IMR-90 (cell line): ENCODE data around the gene DENND1A. TPM values are rescaled to one million over a fixed set of nuclear protein-coding genes. Genes with fewer than 3 reads are reported as not detected.

ENCODE experiments used
- ATAC-seq: fragments of 200-7000 bp; cut with Tn5 transposase; 2 replicates; pipeline ENCODE4 v1.9.1; 2020; ENCODE audit warnings: low read depth, mild to moderate bottlenecking, moderate library complexity
- BruUV-seq: library from RNA; stranded (reverse); fragments of 400-500 nt; replicated peaks from 2 replicates; lab custom pipeline; 2021; lab: Mats Ljungman, UMichigan
- CTCF ChIA-PET: fragments of 300-600 bp; formaldehyde crosslinking; extraction: SDS; loops from one replicate; lab custom pipeline; 2021; ENCODE audit warnings: antibody characterized with exemption; lab: Yijun Ruan, JAX
- POLR2A ChIA-PET: fragments of 300-600 bp; sonication (Branson Sonifier 250); formaldehyde crosslinking; loops from one replicate; lab custom pipeline; 2022; ENCODE audit warnings: antibody characterized with exemption; ENCODE audit not compliant: unreplicated experiment; lab: Charles Lee
- DNase-seq: peaks from one replicate; pipeline ENCODE4 v3.0.0; 2013
- H2AFZ ChIP-seq: replicated peaks from 2 replicates; pipeline ENCODE3; 2013; ENCODE audit warnings: low read length, mild to moderate bottlenecking; ENCODE audit not compliant: poor library complexity
- H2AK5ac ChIP-seq: 2 replicates; pipeline ENCODE4 v1.6.1; 2013; ENCODE audit warnings: low read depth, low read length, inconsistent platforms
- H2AK9ac ChIP-seq: replicated peaks from 2 replicates; pipeline ENCODE3; 2013; ENCODE audit warnings: mild to moderate bottlenecking, low read depth, low read length, moderate library complexity; ENCODE audit not compliant: poor library complexity
- H2BK120ac ChIP-seq: 2 replicates; pipeline ENCODE4 v1.6.1; 2013; ENCODE audit warnings: low read depth, low read length, inconsistent platforms
- H2BK15ac ChIP-seq: 3 replicates; pipeline ENCODE4 v1.6.1; 2013; ENCODE audit warnings: low read depth, low read length, inconsistent platforms
- H2BK20ac ChIP-seq: 2 replicates; pipeline ENCODE4 v1.6.1; 2013; ENCODE audit warnings: low read depth, mild to moderate bottlenecking, inconsistent platforms, low read length, moderate library complexity
- H2BK5ac ChIP-seq: 2 replicates; pipeline ENCODE4 v1.6.1; 2013; ENCODE audit warnings: mild to moderate bottlenecking, low read depth, low read length, inconsistent platforms; ENCODE audit not compliant: poor library complexity, severe bottlenecking
- H3K14ac ChIP-seq: replicated peaks from 2 replicates; pipeline ENCODE4 v1.6.1; 2013; ENCODE audit warnings: low read depth, low read length, inconsistent platforms
- H3K18ac ChIP-seq: 2 replicates; pipeline ENCODE4 v1.6.1; 2013; ENCODE audit warnings: low read depth, low read length, control low read depth
- H3K23ac ChIP-seq: 2 replicates; pipeline ENCODE4 v1.6.1; 2013; ENCODE audit warnings: low read depth, low read length, inconsistent platforms
- H3K27ac ChIP-seq: 2 replicates; pipeline ENCODE4 v1.5.1; 2013; ENCODE audit warnings: mild to moderate bottlenecking, control low read depth, low read length; ENCODE audit not compliant: insufficient read depth
- H3K27me3 ChIP-seq: 2 replicates; pipeline ENCODE4 v1.6.1; 2013; ENCODE audit warnings: low read length; ENCODE audit not compliant: control insufficient read depth, insufficient read depth
- H3K36me3 ChIP-seq: 2 replicates; pipeline ENCODE4 v1.6.1; 2013; ENCODE audit warnings: low read length, mixed read lengths; ENCODE audit not compliant: control insufficient read depth, insufficient read depth
- H3K4ac ChIP-seq: 2 replicates; pipeline ENCODE4 v1.6.1; 2013; ENCODE audit warnings: low read depth, low read length, inconsistent platforms
- H3K4me1 ChIP-seq: 2 replicates; pipeline ENCODE4 v1.6.1; 2013; ENCODE audit warnings: low read length, mixed read lengths; ENCODE audit not compliant: control insufficient read depth, insufficient read depth
- H3K4me2 ChIP-seq: 2 replicates; pipeline ENCODE4 v1.6.1; 2013; ENCODE audit warnings: low read depth, mild to moderate bottlenecking, control low read depth, low read length, moderate library complexity
- H3K4me3 ChIP-seq: 2 replicates; pipeline ENCODE4 v1.5.1; 2013; ENCODE audit warnings: low read depth, mild to moderate bottlenecking, control low read depth, low read length, moderate library complexity; ENCODE audit not compliant: insufficient read depth
- H3K56ac ChIP-seq: 2 replicates; pipeline ENCODE4 v1.6.1; 2013; ENCODE audit warnings: low read length, inconsistent platforms; ENCODE audit not compliant: insufficient read depth; ENCODE audit errors: extremely low read depth
- H3K79me1 ChIP-seq, 2 experiments: 2 replicates each; pipeline ENCODE4 v1.6.1; 2013; ENCODE audit warnings: low read length in 2 of 2, inconsistent platforms in 1 of 2, low read depth in 1 of 2
- H3K9ac ChIP-seq: 2 replicates; pipeline ENCODE4 v1.6.1; 2013; ENCODE audit warnings: low read depth, low read length, control low read depth
- H3K9me1 ChIP-seq: 2 replicates; pipeline ENCODE4 v1.6.1; 2013; ENCODE audit warnings: low read length, inconsistent platforms; ENCODE audit not compliant: insufficient read depth
- H3K9me3 ChIP-seq: 2 replicates; pipeline ENCODE4 v1.6.1; 2013; ENCODE audit warnings: low read length; ENCODE audit not compliant: control insufficient read depth, insufficient read depth
- H4K20me1 ChIP-seq: 2 replicates; pipeline ENCODE4 v1.6.1; 2013; ENCODE audit warnings: low read length, inconsistent platforms; ENCODE audit not compliant: insufficient read depth
- H4K5ac ChIP-seq: 2 replicates; pipeline ENCODE4 v1.6.1; 2013; ENCODE audit warnings: mild to moderate bottlenecking, low read depth, low read length, control low read depth
- H4K8ac ChIP-seq, 2 experiments: 2 replicates each; pipeline ENCODE4 v1.6.1; 2013; ENCODE audit warnings: low read depth in 2 of 2, low read length in 2 of 2, control low read depth in 1 of 2, inconsistent platforms in 1 of 2
- H4K91ac ChIP-seq: 2 replicates; pipeline ENCODE4 v1.6.1; 2013; ENCODE audit warnings: low read depth, low read length, inconsistent platforms; ENCODE audit not compliant: insufficient read depth
- BHLHE40 ChIP-seq: fragments of 150-350 bp; IDR thresholded peaks from 2 replicates; pipeline ENCODE4 v1.6.1; 2016; ENCODE audit warnings: mild to moderate bottlenecking, low read depth, low read length
- CEBPB ChIP-seq: IDR thresholded peaks from 2 replicates; pipeline ENCODE4 v1.6.1; 2012; ENCODE audit warnings: low read depth, low read length, improper control_type of control experiment
- CHD1 ChIP-seq: IDR thresholded peaks from 2 replicates; pipeline ENCODE4 v1.6.1; 2012; ENCODE audit warnings: low read depth, low read length, improper control_type of control experiment
- CTCF ChIP-seq: conservative IDR thresholded peaks from 2 replicates; pipeline ENCODE4 v1.5.1; 2012; ENCODE audit warnings: mild to moderate bottlenecking, low read depth, low read length, improper control_type of control experiment
- FOS ChIP-seq: fragments of 150-350 bp; IDR thresholded peaks from 2 replicates; pipeline ENCODE4 v1.6.1; 2016; ENCODE audit warnings: low read depth, low read length
- MAZ ChIP-seq: IDR thresholded peaks from 2 replicates; pipeline ENCODE4 v1.6.1; 2012; ENCODE audit warnings: low read depth, mild to moderate bottlenecking, low read length, improper control_type of control experiment, moderate library complexity, borderline replicate concordance
- RAD21 ChIP-seq: IDR thresholded peaks from 2 replicates; pipeline ENCODE4 v1.6.1; 2012; ENCODE audit warnings: low read length, improper control_type of control experiment
- RCOR1 ChIP-seq: IDR thresholded peaks from 2 replicates; pipeline ENCODE4 v1.6.1; 2012; ENCODE audit warnings: mild to moderate bottlenecking, low read length, improper control_type of control experiment; ENCODE audit not compliant: insufficient replicate concordance
- RFX5 ChIP-seq: IDR thresholded peaks from 2 replicates; pipeline ENCODE4 v1.8.0; 2012; ENCODE audit warnings: low read depth, mild to moderate bottlenecking, low read length, moderate library complexity
- USF2 ChIP-seq: fragments of 150-350 bp; IDR thresholded peaks from 2 replicates; pipeline ENCODE4 v1.6.1; 2017; ENCODE audit warnings: mild to moderate bottlenecking, antibody characterized with exemption, low read length, low read depth
- WGBS, 2 experiments: methylation state at CpG; one replicate each; pipeline versions ENCODE4 v1.1.5 to v1.1.7; 2013; ENCODE audit warnings: missing lambda C conversion rate in 2 of 2; ENCODE audit not compliant: insufficient read length in 1 of 2; ENCODE audit errors: extremely low coverage in 2 of 2; 5-methylcytosine and 5-hydroxymethylcytosine counted together
- dilution Hi-C: fragments of 300-500 bp; cut with HindIII; formaldehyde crosslinking; loops from one replicate; pipeline ENCODE4 v1.14.3; 2018; ENCODE audit warnings: low sequenced_read_pairs; ENCODE audit not compliant: unreplicated experiment
- in situ Hi-C: fragments of 300-500 bp; cut with MboI; formaldehyde crosslinking; loops from 3 replicates; pipeline ENCODE4 v1.14.3; 2019; ENCODE audit warnings: low sequenced_read_pairs, inconsistent platforms, mixed read lengths
- intact Hi-C: fragments of 100-400 bp; cut with micrococcal nuclease; formaldehyde crosslinking; loops from 2 replicates; pipeline ENCODE4 v1.10.0; 2022
- polyA plus RNA-seq, 3 experiments: library from polyadenylated mRNA; depleted of rRNA; stranded (reverse); fragments of >200 nt; gene quantifications; 2 replicates each; pipeline ENCODE4 v1.2.3, GENCODE V29; 2012; ENCODE audit warnings: low replicate concordance in 1 of 3
- total RNA-seq: library from RNA; depleted of rRNA; stranded (reverse); fragments of >200 nt; gene quantifications from 2 replicates; pipeline ENCODE4 v1.2.3, GENCODE V29; 2012

The DENND1A gene
- total and polyA plus RNA-seq, 2 of the 4 experiments (the other 2 are of a cell fraction), result 21.4 to 27.6 TPM

- TF ChIP-seq RCOR1 (no peak), RAD21 (no peak)
These were observed 514.7 kb downstream of the DENND1A start (continued) for GRCh38 chr9:123414936-123415930.

- no peak overlapping the region for H4K5ac ChIP-seq
- in situ Hi-C loops (no loop called here), intact Hi-C loops (no loop called here), dilution Hi-C loops (no loop called here)
- H3K4ac ChIP-seq, result no peak overlapping the region
- no peak overlapping the region for H4K91ac ChIP-seq
- TF ChIP-seq BHLHE40, result no peak
- no peak for TF ChIP-seq CHD1
- no peak for TF ChIP-seq CEBPB
- no peak for TF ChIP-seq CTCF
- TF ChIP-seq RCOR1, result no peak
- TF ChIP-seq RFX5, result no peak
- TF ChIP-seq FOS, result no peak
- TF ChIP-seq MAZ, result no peak
- no peak for TF ChIP-seq USF2
- H3K4me2 ChIP-seq, result no peak overlapping the region
- H3K56ac ChIP-seq, result no peak overlapping the region
- no peaks in the 10 kb centered on the region for H3K79me1 ChIP-seq
- no TSS peak for BruUV-seq
- H3K9me3 ChIP-seq, result no peaks in the 10 kb centered on the region
- ATAC-seq (no peak), DNase-seq (no peak)
- no peaks in the 10 kb centered on the region; the same call in 1 of the 2 replicates for H4K20me1 ChIP-seq
- no peak overlapping the region for H2BK5ac ChIP-seq
- CTCF ChIA-PET, result no interaction called here
- H3K14ac ChIP-seq, result no peak overlapping the region
- H2AK9ac ChIP-seq, result no peak overlapping the region
- H3K36me3 ChIP-seq, result no peaks in the 10 kb centered on the region
- no peak overlapping the region for H2AK5ac ChIP-seq
- no peak overlapping the region for H4K8ac ChIP-seq
- H2AFZ ChIP-seq, result no peak overlapping the region
- no peaks in the 10 kb centered on the region for H3K4me1 ChIP-seq
- no peak overlapping the region for H2BK20ac ChIP-seq
- POLR2A ChIA-PET, result no interaction called here
- 88% methylated on average over 4 of the region's 7 CpGs; no CpG with 5 or more reads in 1 of the 2 experiments for WGBS, 2 experiments
- H3K23ac ChIP-seq, result no peak overlapping the region
- H3K4me3 ChIP-seq, result no peak overlapping the region
- no peak overlapping the region for H2BK15ac ChIP-seq
- H3K9ac ChIP-seq, result no peak overlapping the region
- H3K27ac ChIP-seq, result no peak overlapping the region
- no peaks in the 10 kb centered on the region for H3K9me1 ChIP-seq
- no peak overlapping the region for H3K18ac ChIP-seq
- no peaks in the 10 kb centered on the region for H3K27me3 ChIP-seq
- no peak overlapping the region for H2BK120ac ChIP-seq
These were observed 515.7 kb downstream of the DENND1A start for GRCh38 chr9:123414204-123414603.
